CD4-positive, alpha-beta T cell treated with Interleukin-17A for 4 hours (primary cell): ENCODE data around the gene GPR148.

ENCODE experiments used
- DNase-seq: peaks from one replicate; pipeline ENCODE4 v3.0.0-alpha.2; 2020; ENCODE audit warnings: mixed read lengths

Gene GPR148

DNA sequence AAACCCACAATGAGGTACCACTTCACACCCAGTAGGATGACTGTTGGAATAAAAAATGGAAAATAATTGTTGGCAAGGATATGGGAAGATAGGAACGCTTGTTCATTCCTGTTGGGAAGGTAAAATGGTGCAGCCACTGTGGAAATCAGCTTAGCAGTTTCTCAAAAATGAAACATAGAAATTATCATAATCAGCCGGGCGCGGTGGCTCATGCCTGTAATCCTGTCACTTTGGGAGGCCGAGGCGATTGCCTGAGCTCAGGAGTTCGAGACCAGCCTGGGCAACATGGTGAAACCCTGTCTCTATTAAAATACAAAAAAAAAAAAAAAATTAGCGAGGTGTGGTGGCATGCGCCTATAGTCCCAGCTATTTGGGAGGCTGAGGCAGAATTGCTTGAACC lies 49.9 kb downstream of the GPR148 start:
- DNase-seq = no peak
